Ishikawa (cell line): ENCODE results near the gene RBL1.

Source experiments
- CEBPB ChIP-seq: IDR thresholded peaks from 2 replicates; pipeline ENCODE4 v1.6.1; 2012
- CREB1 ChIP-seq: IDR thresholded peaks from 2 replicates; pipeline ENCODE4 v1.6.1; 2012; ENCODE audit warnings: low read depth
- EGR1 ChIP-seq: IDR thresholded peaks from 2 replicates; pipeline ENCODE4 v1.6.1; 2012
- EP300 ChIP-seq: IDR thresholded peaks from 2 replicates; pipeline ENCODE4 v1.6.1; 2012; ENCODE audit warnings: borderline replicate concordance
- FOXM1 ChIP-seq: IDR thresholded peaks from 2 replicates; pipeline ENCODE4 v1.6.1; 2012; ENCODE audit warnings: low read depth, borderline replicate concordance
- MAX ChIP-seq: IDR thresholded peaks from 2 replicates; pipeline ENCODE4 v1.6.1; 2012
- NFIC ChIP-seq: IDR thresholded peaks from 2 replicates; pipeline ENCODE4 v1.6.1; 2012
- RAD21 ChIP-seq: IDR thresholded peaks from 2 replicates; pipeline ENCODE4 v1.6.1; 2012; ENCODE audit warnings: low read depth
- TAF1 ChIP-seq: IDR thresholded peaks from 2 replicates; pipeline ENCODE4 v1.6.1; 2012; ENCODE audit warnings: low read depth, mild to moderate bottlenecking
- TCF12 ChIP-seq: IDR thresholded peaks from 2 replicates; pipeline ENCODE4 v1.6.1; 2012; ENCODE audit warnings: low read depth
- TEAD4 ChIP-seq: IDR thresholded peaks from 2 replicates; pipeline ENCODE4 v1.6.1; 2012
- YY1 ChIP-seq: IDR thresholded peaks from 2 replicates; pipeline ENCODE4 v1.6.1; 2012; ENCODE audit warnings: low read depth
- ZBTB7A ChIP-seq: IDR thresholded peaks from 2 replicates; pipeline ENCODE4 v1.6.1; 2012; ENCODE audit warnings: low read depth
- TF ChIP-seq, protein P1 (sequence below): IDR thresholded peaks from 2 replicates; pipeline ENCODE4 v1.6.1; 2012; ENCODE audit warnings: low read depth, mild to moderate bottlenecking
- TF ChIP-seq, protein P2 (sequence below): IDR thresholded peaks from 2 replicates; pipeline ENCODE4 v1.6.1; 2012

Gene RBL1

DNA sequence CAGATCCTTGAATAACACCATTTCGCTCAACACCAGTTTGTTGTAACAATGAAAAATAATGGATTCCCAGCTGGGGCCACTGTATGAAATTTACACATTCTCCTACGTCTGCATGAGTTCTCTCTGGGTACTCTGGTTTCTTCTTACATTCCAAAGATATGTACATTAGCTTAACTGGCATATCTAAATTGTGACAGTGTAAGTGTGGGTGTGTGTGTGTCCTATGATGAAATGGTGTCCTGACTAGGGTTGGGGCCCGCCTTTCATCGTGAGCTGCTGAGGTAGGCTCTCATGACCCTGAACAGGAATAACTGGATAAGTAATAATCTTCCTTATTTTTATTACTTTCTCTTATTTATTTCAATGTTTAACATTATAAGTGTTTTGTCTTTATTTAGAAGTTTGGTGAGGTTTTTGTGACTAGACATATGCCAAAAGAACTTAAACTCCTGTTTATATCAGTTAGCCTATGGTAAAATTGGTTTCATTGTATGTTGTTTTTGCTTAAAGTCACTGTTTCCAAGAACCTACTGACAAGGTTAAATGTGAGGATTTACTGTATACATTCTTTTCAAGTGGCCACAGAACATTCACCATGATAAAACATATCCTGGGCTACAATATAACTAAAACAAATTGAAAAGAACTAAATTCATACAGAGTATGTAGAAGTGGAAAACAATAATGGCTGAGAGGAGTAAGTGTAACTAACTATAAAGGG lies 42.4 kb downstream of the RBL1 start:
- TF ChIP-seq, protein P1, sequence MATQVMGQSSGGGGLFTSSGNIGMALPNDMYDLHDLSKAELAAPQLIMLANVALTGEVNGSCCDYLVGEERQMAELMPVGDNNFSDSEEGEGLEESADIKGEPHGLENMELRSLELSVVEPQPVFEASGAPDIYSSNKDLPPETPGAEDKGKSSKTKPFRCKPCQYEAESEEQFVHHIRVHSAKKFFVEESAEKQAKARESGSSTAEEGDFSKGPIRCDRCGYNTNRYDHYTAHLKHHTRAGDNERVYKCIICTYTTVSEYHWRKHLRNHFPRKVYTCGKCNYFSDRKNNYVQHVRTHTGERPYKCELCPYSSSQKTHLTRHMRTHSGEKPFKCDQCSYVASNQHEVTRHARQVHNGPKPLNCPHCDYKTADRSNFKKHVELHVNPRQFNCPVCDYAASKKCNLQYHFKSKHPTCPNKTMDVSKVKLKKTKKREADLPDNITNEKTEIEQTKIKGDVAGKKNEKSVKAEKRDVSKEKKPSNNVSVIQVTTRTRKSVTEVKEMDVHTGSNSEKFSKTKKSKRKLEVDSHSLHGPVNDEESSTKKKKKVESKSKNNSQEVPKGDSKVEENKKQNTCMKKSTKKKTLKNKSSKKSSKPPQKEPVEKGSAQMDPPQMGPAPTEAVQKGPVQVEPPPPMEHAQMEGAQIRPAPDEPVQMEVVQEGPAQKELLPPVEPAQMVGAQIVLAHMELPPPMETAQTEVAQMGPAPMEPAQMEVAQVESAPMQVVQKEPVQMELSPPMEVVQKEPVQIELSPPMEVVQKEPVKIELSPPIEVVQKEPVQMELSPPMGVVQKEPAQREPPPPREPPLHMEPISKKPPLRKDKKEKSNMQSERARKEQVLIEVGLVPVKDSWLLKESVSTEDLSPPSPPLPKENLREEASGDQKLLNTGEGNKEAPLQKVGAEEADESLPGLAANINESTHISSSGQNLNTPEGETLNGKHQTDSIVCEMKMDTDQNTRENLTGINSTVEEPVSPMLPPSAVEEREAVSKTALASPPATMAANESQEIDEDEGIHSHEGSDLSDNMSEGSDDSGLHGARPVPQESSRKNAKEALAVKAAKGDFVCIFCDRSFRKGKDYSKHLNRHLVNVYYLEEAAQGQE, result no peak
- TF ChIP-seq EGR1 (no peak), YY1 (no peak), TAF1 (no peak), MAX (no peak), TEAD4 (no peak), NFIC (no peak), CEBPB (no peak), ZBTB7A (no peak), RAD21 (no peak), EP300 (no peak), TCF12 (no peak), CREB1 (no peak), FOXM1 (no peak)
- TF ChIP-seq, protein P2, sequence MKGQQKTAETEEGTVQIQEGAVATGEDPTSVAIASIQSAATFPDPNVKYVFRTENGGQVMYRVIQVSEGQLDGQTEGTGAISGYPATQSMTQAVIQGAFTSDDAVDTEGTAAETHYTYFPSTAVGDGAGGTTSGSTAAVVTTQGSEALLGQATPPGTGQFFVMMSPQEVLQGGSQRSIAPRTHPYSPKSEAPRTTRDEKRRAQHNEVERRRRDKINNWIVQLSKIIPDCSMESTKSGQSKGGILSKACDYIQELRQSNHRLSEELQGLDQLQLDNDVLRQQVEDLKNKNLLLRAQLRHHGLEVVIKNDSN, result no peak

- TF ChIP-seq CREB1 (no peak), NFIC (no peak), EP300 (no peak), RAD21 (no peak), TCF12 (no peak), FOXM1 (no peak)
Observed at GRCh38 chr20:37042986-37043972, 52.5 kb downstream of the RBL1 start.

- TF ChIP-seq TEAD4, result no peak
- TF ChIP-seq, protein P2, result no peak
- no peak for TF ChIP-seq NFIC
- TF ChIP-seq CREB1, result no peak
- TF ChIP-seq, protein P1, result no peak
- TF ChIP-seq TAF1, result no peak
- no peak for TF ChIP-seq EGR1
- TF ChIP-seq RAD21, result no peak
Observed at GRCh38 chr20:37032077-37032476, 63.7 kb downstream of the RBL1 start.

GRCh38 chr20:37020636-37021035 lies 75.2 kb downstream of the RBL1 start:
- TF ChIP-seq EGR1, result no peak
- no peak for TF ChIP-seq RAD21
- TF ChIP-seq YY1, result no peak
- TF ChIP-seq TAF1, result no peak
- TF ChIP-seq MAX, result no peak
- no peak for TF ChIP-seq CEBPB
- TF ChIP-seq, protein P1, result no peak
- TF ChIP-seq CREB1, result no peak
- TF ChIP-seq ZBTB7A, result no peak
- TF ChIP-seq FOXM1, result no peak
- no peak for TF ChIP-seq TCF12
- TF ChIP-seq NFIC, result no peak
- TF ChIP-seq EP300, result no peak
- TF ChIP-seq, protein P2, result no peak
- no peak for TF ChIP-seq TEAD4
